Measurements from ENCODE around the gene HSPA12A.

HSPA12A gene

GRCh38 chr10:116686632-116687031 lies 55.7 kb downstream of the HSPA12A start:
- TF ChIP-seq, protein P1, sequence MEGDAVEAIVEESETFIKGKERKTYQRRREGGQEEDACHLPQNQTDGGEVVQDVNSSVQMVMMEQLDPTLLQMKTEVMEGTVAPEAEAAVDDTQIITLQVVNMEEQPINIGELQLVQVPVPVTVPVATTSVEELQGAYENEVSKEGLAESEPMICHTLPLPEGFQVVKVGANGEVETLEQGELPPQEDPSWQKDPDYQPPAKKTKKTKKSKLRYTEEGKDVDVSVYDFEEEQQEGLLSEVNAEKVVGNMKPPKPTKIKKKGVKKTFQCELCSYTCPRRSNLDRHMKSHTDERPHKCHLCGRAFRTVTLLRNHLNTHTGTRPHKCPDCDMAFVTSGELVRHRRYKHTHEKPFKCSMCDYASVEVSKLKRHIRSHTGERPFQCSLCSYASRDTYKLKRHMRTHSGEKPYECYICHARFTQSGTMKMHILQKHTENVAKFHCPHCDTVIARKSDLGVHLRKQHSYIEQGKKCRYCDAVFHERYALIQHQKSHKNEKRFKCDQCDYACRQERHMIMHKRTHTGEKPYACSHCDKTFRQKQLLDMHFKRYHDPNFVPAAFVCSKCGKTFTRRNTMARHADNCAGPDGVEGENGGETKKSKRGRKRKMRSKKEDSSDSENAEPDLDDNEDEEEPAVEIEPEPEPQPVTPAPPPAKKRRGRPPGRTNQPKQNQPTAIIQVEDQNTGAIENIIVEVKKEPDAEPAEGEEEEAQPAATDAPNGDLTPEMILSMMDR (IDR thresholded peaks at IDR 0.05; ENCODE audit: low read depth, low read length) = no peak
- DNase-seq (ENCODE audit: extremely low read depth, low read depth) = no peak

DNA sequence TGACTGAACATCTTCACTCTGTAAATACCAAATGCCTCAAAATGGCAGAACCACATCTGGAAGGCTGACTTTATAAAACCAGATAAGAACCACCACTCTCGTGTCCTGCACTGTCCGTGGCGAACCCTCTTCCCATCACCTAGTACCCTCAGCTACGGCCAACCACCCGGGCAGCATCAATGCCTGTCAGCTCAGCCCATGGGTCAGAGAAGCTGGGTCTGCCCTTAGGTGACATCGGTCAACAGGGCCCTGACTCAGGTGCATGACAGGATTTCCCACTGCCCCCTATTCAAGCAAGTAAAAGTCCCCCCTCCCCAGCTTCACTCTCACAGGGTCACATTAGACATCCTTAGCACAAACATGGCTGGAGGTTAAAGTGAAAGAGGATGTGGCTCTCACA lies 56.6 kb downstream of the HSPA12A start:
- DNase-seq (ENCODE audit: extremely low read depth, low read depth) = no peak
- TF ChIP-seq, protein P1 (IDR thresholded peaks at IDR 0.05; ENCODE audit: low read depth, low read length) = no peak

- TF ChIP-seq, protein P1 (IDR thresholded peaks at IDR 0.05; ENCODE audit: low read depth, low read length) = no peak
- DNase-seq (ENCODE audit: extremely low read depth, low read depth) = no peak
These were observed 57.6 kb downstream of the HSPA12A start for GRCh38 chr10:116684781-116685180.

DNA sequence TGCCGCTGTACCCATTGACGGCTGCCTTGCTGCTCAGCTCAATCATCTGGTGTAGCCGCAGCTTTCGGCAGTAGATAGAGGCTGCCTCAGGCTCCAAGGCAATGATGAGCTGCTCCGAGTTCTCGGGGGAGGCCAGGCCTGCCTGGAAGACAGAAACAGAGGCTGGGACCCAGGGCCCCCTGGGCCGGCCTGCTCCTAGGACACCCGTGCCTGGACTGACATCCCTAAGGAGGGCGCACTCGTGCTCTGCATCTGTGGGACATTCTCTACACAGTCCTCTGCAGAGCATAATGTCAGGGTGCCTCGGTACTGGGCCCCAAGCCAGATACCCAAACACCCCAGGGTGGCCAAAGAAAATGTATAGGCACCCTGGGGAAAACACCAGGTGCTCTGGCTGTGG lies 58.5 kb downstream of the HSPA12A start:
- DNase-seq (ENCODE audit: extremely low read depth, low read depth) = no peak

DNA sequence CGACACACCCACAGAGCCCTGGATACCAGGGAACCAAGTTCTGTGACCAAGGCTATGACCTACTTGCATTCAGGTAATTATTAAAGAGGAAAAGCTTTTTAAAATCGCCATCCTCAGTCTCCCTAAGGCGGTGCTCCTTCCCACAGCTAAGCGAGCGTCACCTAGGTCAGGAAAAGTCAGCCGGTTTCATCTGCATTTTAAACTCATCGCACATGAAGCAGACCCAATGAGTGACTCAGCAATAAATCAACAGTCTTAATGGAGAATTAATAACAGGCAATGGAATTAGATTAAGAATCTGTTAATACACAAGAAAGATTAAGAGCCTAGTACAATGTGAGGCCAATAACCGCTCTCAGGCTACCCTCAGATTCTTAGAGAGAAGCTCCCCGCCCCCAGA lies 59.2 kb downstream of the HSPA12A start:
- DNase-seq (ENCODE audit: extremely low read depth, low read depth) = no peak
- TF ChIP-seq, protein P1 (IDR thresholded peaks at IDR 0.05; ENCODE audit: low read depth, low read length) = no peak

More for the DNA sequence above, 58.5 kb downstream of the HSPA12A start:
- TF ChIP-seq, protein P1 (IDR thresholded peaks at IDR 0.05; ENCODE audit: low read depth, low read length) = no peak

GRCh38 chr10:116679351-116679750 lies 63.0 kb downstream of the HSPA12A start:
- no peak for DNase-seq (ENCODE audit: extremely low read depth, low read depth)
- TF ChIP-seq, protein P1 (IDR thresholded peaks at IDR 0.05; ENCODE audit: low read depth, low read length) = no peak

DNA sequence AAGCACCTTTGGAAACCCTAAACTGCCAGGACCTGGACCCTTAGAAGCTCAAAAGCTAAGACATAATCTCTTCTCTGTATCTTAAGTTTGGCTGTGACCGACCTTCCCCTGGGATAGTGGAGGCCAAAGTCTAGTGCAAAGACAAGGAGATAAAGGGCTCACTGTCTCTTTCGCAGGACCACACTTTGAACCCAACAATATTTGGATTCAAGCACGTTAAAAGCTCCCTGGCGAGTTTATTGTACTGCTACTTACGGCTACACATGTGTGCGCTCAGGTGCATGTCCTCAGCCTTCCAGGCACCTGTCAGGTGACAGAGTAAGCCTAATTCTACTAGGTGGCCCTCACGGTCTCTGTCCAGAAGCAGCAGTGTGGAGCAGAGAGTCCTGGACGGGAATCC lies 65.7 kb downstream of the HSPA12A start:
- TF ChIP-seq, protein P1 (IDR thresholded peaks at IDR 0.05; ENCODE audit: low read depth, low read length) = no peak
- DNase-seq (ENCODE audit: extremely low read depth, low read depth) = no peak

Measured in AG09319 (cell line).